GM18951 (cell line): ENCODE measurements around the gene CD53.
"Not testable (repeated sequence)": the region's sequence is repeated elsewhere in the genome, so short reads cannot be mapped to it uniquely, and the experiment has no call there.

ENCODE experiments used
- POLR2A ChIP-seq: IDR thresholded peaks from 4 replicates; pipeline ENCODE4 v1.6.1; 2011; ENCODE audit warnings: mild to moderate bottlenecking; ENCODE audit not compliant: insufficient read length, insufficient read depth; ENCODE audit errors: extremely low read depth
- in situ Hi-C: fragments of 300-500 bp; cut with MboI; formaldehyde crosslinking; loops from one replicate; pipeline ENCODE4 v1.12.0; 2022; ENCODE audit warnings: low sequenced_read_pairs, mixed read lengths, inconsistent platforms; ENCODE audit not compliant: unreplicated experiment

The CD53 gene

DNA sequence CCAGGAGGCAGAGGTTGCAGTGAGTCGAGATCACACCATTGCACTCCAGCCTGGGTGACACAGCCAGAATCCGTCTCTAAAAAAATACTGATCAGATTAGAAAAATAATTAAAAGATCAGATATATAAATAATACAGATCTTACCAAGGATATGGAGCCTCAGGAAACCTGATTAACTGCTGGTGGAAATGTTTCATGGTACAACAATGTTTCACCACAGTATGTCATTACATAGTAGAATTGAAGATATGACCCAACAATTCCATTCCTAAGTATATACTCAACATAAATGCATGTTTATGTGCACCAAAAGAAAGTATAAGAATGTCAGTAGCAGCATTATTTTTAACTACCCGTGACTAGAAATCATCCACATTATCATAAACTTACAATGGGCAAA lies 41.7 kb downstream of the CD53 start:
- in situ Hi-C loops: no loop called here
- no peak for TF ChIP-seq POLR2A

DNA sequence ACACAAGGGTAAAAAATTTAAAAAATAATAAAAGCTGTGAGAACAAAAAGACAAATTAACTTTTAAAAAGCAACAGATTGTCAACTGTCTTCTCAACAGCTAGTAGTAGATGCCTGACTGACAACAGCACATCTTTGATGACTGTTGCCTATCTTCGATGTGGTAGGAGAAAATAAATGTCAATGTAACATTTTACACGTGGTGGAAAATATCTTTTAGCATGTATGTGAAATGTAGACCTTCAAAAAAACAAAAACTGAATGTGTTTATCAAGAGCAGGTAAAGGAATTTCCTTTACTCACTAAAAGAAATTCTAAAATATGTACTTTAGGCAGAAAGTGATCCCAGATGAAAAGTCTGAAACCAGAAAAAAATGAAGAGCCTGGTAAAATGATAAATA lies 42.9 kb downstream of the CD53 start:
- in situ Hi-C loops: no loop called here
- TF ChIP-seq POLR2A: no peak

DNA sequence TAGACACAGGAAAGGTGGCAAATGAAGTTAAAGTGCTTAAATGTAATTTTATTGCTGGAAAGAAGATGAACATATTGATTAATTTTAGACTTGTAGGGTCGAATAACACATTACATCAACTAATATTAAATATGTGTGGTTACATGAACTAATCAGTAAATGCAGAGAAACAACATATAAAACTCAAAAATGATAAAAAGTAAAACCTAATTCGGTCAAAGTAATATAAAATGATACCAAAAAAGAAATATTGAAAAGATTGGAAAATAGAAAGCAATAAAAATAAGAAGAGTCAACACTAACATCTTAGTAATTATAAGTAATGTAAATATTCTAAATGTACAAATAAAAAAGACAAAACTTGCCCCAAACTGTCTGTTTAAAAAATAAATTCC lies 43.3 kb downstream of the CD53 start:
- no peak for TF ChIP-seq POLR2A
- in situ Hi-C loops: no loop called here

GRCh38 chr1:110916669-110917306 lies 43.8 kb downstream of the CD53 start:
- no peak for TF ChIP-seq POLR2A
- in situ Hi-C loops: no loop called here

DNA sequence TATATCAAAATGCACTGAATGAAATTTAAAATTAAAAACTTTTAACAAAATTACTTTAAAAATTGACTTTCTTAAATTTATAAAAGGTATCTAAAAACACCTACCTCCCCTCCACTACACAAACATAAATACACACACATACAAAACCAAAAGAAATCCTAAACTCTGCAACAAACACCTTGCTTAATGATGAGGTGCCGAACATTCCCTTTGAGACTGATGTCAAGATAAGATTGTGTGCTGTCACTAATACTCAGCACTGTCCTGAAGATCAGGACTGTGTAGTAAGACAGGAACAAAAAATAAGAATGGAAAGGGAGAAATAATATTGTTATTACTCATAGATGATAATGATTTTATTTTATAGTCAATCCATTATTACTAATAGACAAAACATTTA lies 45.1 kb downstream of the CD53 start:
- TF ChIP-seq POLR2A: no peak
- in situ Hi-C loops: no loop called here

- TF ChIP-seq POLR2A: no peak
- in situ Hi-C loops: no loop called here
Measured at GRCh38 chr1:110921953-110922352, 49.0 kb downstream of the CD53 start.

DNA sequence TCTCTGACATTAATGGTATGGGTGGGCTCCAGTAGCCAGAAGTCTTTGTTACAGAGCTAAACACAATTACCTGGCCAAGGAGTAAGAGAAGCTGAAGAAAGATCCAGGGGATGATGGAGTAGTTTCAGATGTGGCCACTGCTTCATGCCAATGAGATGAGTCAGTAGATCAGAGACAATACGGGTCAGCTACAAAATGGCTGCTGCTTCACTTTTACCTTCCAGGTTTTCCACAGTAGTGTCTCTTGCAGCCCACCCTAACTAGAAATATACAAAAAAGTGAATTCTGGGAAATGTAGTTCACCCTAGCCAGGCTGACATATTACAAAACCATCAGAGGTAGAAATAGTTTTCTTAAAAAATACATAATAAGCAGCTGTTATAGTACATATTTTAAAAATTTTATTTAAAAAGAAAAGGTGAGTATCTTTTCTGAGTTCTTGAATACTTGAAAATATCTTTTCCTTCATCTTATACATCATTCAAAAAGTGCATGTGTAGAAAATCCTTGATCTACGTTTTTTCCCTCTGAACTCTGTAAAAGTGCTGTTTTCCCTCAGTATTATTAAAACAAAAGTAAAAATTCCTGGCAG lies 54.6 kb downstream of the CD53 start:
- TF ChIP-seq POLR2A: no peak

DNA sequence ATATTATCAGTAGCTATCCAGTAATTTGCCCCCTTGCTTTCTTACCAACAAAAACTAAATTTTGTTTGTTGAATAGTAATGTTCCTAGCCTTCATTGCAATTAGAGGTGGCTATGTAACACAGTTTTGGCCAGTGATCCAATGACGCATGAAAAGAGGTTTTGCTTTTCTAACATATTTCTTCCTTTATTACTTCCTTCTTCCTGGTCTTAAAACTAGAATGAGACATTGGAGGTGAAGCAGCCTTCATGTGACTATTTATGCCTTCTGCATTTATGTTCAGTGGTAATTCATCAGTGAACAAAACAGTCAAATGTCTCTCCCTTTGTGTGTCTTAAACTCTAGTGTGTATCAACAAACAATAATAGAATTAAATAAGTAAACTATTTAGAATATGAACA lies 55.2 kb downstream of the CD53 start:
- no peak for TF ChIP-seq POLR2A
- in situ Hi-C loops: no loop called here

More for the DNA sequence above, 54.6 kb downstream of the CD53 start:
- in situ Hi-C loops: no loop called here

- in situ Hi-C loops: no loop called here
Measured at GRCh38 chr1:110928904-110929303, 56.0 kb downstream of the CD53 start.

DNA sequence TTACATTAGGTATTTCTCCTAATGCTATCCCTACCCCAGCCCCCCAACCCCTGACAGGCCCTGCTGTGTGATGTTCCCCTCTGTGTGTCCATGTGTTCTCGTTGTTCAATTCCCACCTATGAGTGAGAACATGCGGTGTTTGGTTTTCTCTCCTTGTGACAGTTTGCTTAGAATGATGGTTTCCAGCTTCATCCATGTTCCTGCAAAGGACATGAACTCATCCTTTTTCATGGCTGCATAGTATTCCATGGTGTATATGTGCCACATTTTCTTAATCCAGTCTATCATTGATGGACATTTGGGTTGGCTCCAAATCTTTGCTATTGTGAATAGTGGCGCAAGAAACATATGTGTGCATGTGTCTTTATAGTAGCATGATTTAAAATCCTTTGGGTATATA lies 58.1 kb downstream of the CD53 start:
- in situ Hi-C loops: not testable (repeated sequence)

More at GRCh38 chr1:110928904-110929303, 56.0 kb downstream of the CD53 start:
- no peak for TF ChIP-seq POLR2A

- no peak for TF ChIP-seq POLR2A
- in situ Hi-C loops: no loop called here
Measured at GRCh38 chr1:110936567-110936966, 63.6 kb downstream of the CD53 start.

- no peak for TF ChIP-seq POLR2A
- in situ Hi-C loops: no loop called here
Measured at GRCh38 chr1:110944806-110945205, 71.9 kb downstream of the CD53 start.

GRCh38 chr1:110945626-110946025 lies 72.7 kb downstream of the CD53 start:
- no peak for TF ChIP-seq POLR2A
- in situ Hi-C loops: no loop called here

DNA sequence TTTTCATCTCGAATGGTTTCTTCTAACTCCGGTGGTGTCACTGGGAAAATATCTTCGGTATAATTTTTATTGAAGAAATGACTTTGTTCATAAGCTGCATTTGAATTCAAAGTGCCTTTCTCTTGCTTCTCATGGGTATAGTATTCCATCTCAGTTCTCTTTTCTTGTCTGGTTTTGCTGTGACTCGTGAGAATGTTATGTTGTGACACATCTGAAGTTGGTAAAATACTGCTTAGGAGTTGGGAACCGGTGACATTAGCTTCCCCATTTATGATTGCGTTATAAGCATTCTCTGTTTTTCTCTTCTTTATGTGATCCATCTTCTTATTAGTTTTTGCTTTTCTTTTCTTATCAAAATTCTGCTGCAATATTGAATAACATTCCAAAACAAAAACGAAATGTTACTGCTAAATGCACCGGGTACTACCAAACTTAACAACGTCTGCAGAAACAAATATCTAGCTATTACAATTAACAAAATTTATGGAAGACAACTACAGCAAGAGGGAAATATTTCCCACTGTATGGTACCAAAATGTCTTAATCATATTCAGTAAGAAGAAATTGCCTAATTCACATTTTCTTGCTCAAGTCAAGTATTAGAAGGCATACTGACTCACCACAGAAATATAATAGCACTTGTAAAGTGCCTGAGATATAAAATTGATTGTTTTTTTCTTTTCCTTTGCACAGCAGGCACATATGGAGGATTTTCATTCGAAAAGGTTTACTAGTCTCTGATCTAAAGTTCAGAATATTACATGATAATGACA lies 75.3 kb downstream of the CD53 start:
- in situ Hi-C loops: no loop called here
- no peak for TF ChIP-seq POLR2A
